GM12878 (cell line): ENCODE data around the gene HOXC9. TPM values are rescaled to one million over a fixed set of nuclear protein-coding genes. Genes with fewer than 3 reads are reported as not detected.

Source experiments
- ATAC-seq: fragments of 200-7000 bp; cut with Tn5 transposase; 3 replicates; pipeline ENCODE4 v1.9.1; 2020; ENCODE audit warnings: mild to moderate bottlenecking, moderate library complexity
- BruUV-seq: library from RNA; stranded (reverse); fragments of 400-500 nt; replicated peaks from 2 replicates; lab custom pipeline; 2021; lab: Mats Ljungman, UMichigan
- CTCF ChIA-PET: fragments of 300-600 bp; sonication (Branson Sonifier 250); formaldehyde crosslinking; extraction: SDS; loops from one replicate; lab custom pipeline; 2021; ENCODE audit warnings: inconsistent platforms; lab: Yijun Ruan, JAX
- POLR2A ChIA-PET: fragments of 350-600 bp; formaldehyde crosslinking; extraction: SDS; loops from one replicate; lab custom pipeline; 2021; ENCODE audit warnings: inconsistent platforms; lab: Charles Lee
- RAD21 ChIA-PET: fragments of 300-600 bp; sonication (Branson Sonifier 250); formaldehyde crosslinking; loops from one replicate; lab custom pipeline; 2023; ENCODE audit warnings: antibody characterized with exemption; ENCODE audit not compliant: unreplicated experiment; lab: Charles Lee
- SMC1A ChIA-PET: fragments of 300-600 bp; sonication (Branson Sonifier 250); formaldehyde crosslinking; loops from one replicate; lab custom pipeline; 2023; ENCODE audit not compliant: unreplicated experiment, uncharacterized antibody; lab: Charles Lee
- DNase-seq: peaks from one replicate; pipeline ENCODE4 v3.0.0-alpha.2; 2011; ENCODE audit warnings: low read depth, low spot score
- FAIRE-seq: peaks from 3 replicates; lab custom pipeline; 2011; peaks lifted over from hg19 to GRCh38; lab: Jason Lieb, UNC
- H2AFZ ChIP-seq: 2 replicates; pipeline ENCODE4 v1.6.0; 2011; ENCODE audit warnings: low read depth, low read length, control low read depth; ENCODE audit not compliant: control insufficient read depth
- H3K27ac ChIP-seq: 2 replicates; pipeline ENCODE4 v1.5.1; 2011; ENCODE audit warnings: control low read depth; ENCODE audit not compliant: control insufficient read depth, insufficient read depth
- H3K27me3 ChIP-seq, 2 experiments: replicated peaks in 1 of 2; 2 replicates each; pipeline versions ENCODE4 v1.6.0 to v1.6.1; 2011; ENCODE audit warnings: low read length in 1 of 2; ENCODE audit not compliant: control insufficient read depth in 2 of 2, insufficient read depth in 2 of 2
- H3K36me3 ChIP-seq, 2 experiments: 2 replicates each; pipeline ENCODE4 v1.5.1; 2011; ENCODE audit warnings: low read length in 1 of 2; ENCODE audit not compliant: control insufficient read depth in 2 of 2, insufficient read depth in 2 of 2
- H3K4me1 ChIP-seq: 2 replicates; pipeline ENCODE4 v1.6.1; 2011; ENCODE audit warnings: mild to moderate bottlenecking, low read length, moderate library complexity, mixed read lengths; ENCODE audit not compliant: control insufficient read depth, insufficient read depth
- H3K4me2 ChIP-seq: 2 replicates; pipeline ENCODE4 v1.6.0; 2011; ENCODE audit warnings: control low read depth; ENCODE audit not compliant: control insufficient read depth, insufficient read depth
- H3K4me3 ChIP-seq: fragments of 200-600 bp; sonication (generic); 2 replicates; pipeline ENCODE4 v1.5.1; 2016
- H3K79me2 ChIP-seq: 2 replicates; pipeline ENCODE4 v1.6.0; 2011; ENCODE audit warnings: low read length; ENCODE audit not compliant: control insufficient read depth, insufficient read depth
- H3K9ac ChIP-seq: 2 replicates; pipeline ENCODE4 v1.8.0; 2011; ENCODE audit warnings: low read length, control low read depth, mixed read lengths; ENCODE audit not compliant: control insufficient read depth, insufficient read depth
- H3K9me3 ChIP-seq: replicated peaks from 3 replicates; pipeline ENCODE4 v1.5.1; 2011; ENCODE audit warnings: mild to moderate bottlenecking, low read length; ENCODE audit not compliant: control insufficient read depth, insufficient read depth
- H4K20me1 ChIP-seq: 2 replicates; pipeline ENCODE4 v1.6.0; 2011; ENCODE audit not compliant: control insufficient read depth, insufficient read depth
- CEBPZ ChIP-seq: fragments of 150-350 bp; IDR thresholded peaks from 2 replicates; pipeline ENCODE4 v1.6.1; 2016; ENCODE audit warnings: low read depth, low read length
- MYC ChIP-seq: IDR thresholded peaks from 2 replicates; pipeline ENCODE4 v1.6.1; 2011; ENCODE audit warnings: mild to moderate bottlenecking, low read length, moderate library complexity, inconsistent platforms; ENCODE audit not compliant: insufficient read depth, insufficient replicate concordance, insufficient read length, severe bottlenecking
- NFYB ChIP-seq: IDR thresholded peaks from 2 replicates; pipeline ENCODE4 v1.6.1; 2011; ENCODE audit warnings: low read depth, mild to moderate bottlenecking, low read length, improper control_type of control experiment, moderate library complexity; ENCODE audit not compliant: insufficient read depth
- SUZ12 ChIP-seq: fragments of 200-600 bp; sonication (generic); IDR thresholded peaks from one replicate; pipeline ENCODE4 v1.6.1; 2018; ENCODE audit warnings: antibody characterized with exemption, mild to moderate bottlenecking; ENCODE audit not compliant: unreplicated experiment
- TARDBP ChIP-seq: IDR thresholded peaks from 2 replicates; pipeline ENCODE4 v1.6.1; 2016; ENCODE audit warnings: borderline replicate concordance
- YY1 ChIP-seq: IDR thresholded peaks from 2 replicates; pipeline ENCODE4 v1.6.1; 2011; ENCODE audit warnings: low read depth, mild to moderate bottlenecking, low read length
- WGBS: methylation state at CpG from one replicate; pipeline ENCODE4 v1.1.6; 2016; ENCODE audit warnings: low lambda C conversion rate; ENCODE audit not compliant: insufficient replicate concordance, insufficient coverage; ENCODE audit errors: missing lambda C conversion rate; 5-methylcytosine and 5-hydroxymethylcytosine counted together
- in situ Hi-C: fragments of 300-500 bp; cut with MboI; formaldehyde crosslinking; loops from 9 replicates; pipeline ENCODE4 v1.14.3; 2018; ENCODE audit warnings: mixed read lengths
- intact Hi-C: fragments of 100-400 bp; cut with micrococcal nuclease; formaldehyde crosslinking; loops from one replicate; pipeline ENCODE4 v1.14.2; 2022; ENCODE audit not compliant: unreplicated experiment
- polyA plus RNA-seq, 11 experiments: library from polyadenylated mRNA; depleted of rRNA in 4 of 11; unstranded in 6 of 11; stranded (reverse) in 5 of 11; fragments of >200 nt; fragmentation: Nextera tagmentation in 4 of 11; fragmentation: Illumina TruSeq in 1 of 11; extraction: Ambion mirVana in 4 of 11; extraction: Trizol in 1 of 11; gene quantifications; 1 replicate in 1 of 11; 2 replicates in 10 of 11; pipeline versions ENCODE4 v1.2.1 to v1.2.3, GENCODE V29; 2011 to 2016; ENCODE audit warnings: inconsistent platforms in 2 of 11, missing spikeins in 2 of 11, low read depth in 1 of 11
- total RNA-seq, 4 experiments: library from RNA; depleted of rRNA in 3 of 4; stranded (reverse); fragments of >200 nt in 3 of 4; fragmentation: Illumina TruSeq in 1 of 4; extraction: Trizol in 1 of 4; gene quantifications; 2 replicates each; pipeline versions ENCODE4 v1.2.1 to v1.2.3, GENCODE V29; 2013 to 2021
- TF ChIP-seq, protein P1 (sequence below): IDR thresholded peaks from 2 replicates; pipeline ENCODE4 v1.6.1; 2011; ENCODE audit warnings: borderline replicate concordance, low read depth, mild to moderate bottlenecking, moderate library complexity, mixed read lengths, low read length; ENCODE audit not compliant: insufficient read depth; ENCODE audit errors: extremely low read length
- TF ChIP-seq, protein P2 (sequence below): fragments of 450-650 bp; IDR thresholded peaks from 2 replicates; pipeline ENCODE4 v1.6.1; 2018; ENCODE audit warnings: mild to moderate bottlenecking, low read depth, moderate library complexity; ENCODE audit not compliant: partially characterized antibody

The HOXC9 gene
- total and polyA plus RNA-seq, 10 of the 15 experiments (the other 5 are each of a cell fraction or from before 2014, with no cell fraction given) = not detected

DNA sequence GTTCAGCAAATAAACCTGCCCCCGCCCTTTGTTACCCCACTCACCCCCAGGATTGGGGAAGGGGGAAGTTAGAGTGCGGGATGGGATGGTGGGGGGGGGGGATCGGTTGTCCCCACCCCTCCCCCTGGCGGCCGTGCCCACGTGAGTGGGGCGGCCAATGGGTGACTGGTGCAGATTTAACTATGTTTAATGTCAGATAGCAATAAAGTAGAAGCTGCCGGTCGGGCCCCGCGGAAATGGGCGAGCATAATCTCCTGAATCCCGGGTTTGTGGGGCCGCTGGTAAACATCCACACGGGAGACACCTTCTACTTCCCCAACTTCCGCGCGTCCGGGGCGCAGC is 45.3 kb upstream of the HOXC9 start, which contains the start of gene HOXC12:
TSS of gene HOXC12 (plus strand) at position 210 of the 342 bp plus-strand sequence. CDS start at position 237, 27 bp downstream.
- Histone ChIP-seq H3K27me3 (peaks cover 41 to 63% of the 10 kb centered on the region in 2 experiments), H3K9ac (no peak within 1 kb of the TSS), H3K4me1 (no peaks in the 10 kb centered on the region), H3K36me3 (no peaks in the 10 kb centered on the region), H3K4me2 (no peak within 1 kb of the TSS), H3K9me3 (no peaks in the 10 kb centered on the region), H2AFZ (no peak within 1 kb of the TSS), H3K27ac (no peak within 1 kb of the TSS), H4K20me1 (no peaks in the 10 kb centered on the region), H3K79me2 (no peaks in the 10 kb centered on the region), H3K4me3 (no peak within 1 kb of the TSS)
- no peak for ATAC-seq
- CTCF ChIA-PET = no interaction called here
- no peak for DNase-seq
- TF ChIP-seq NFYB (peak; percentile 52), SUZ12 (peak; percentile 19), MYC (no peak)
- TF ChIP-seq, protein P1, sequence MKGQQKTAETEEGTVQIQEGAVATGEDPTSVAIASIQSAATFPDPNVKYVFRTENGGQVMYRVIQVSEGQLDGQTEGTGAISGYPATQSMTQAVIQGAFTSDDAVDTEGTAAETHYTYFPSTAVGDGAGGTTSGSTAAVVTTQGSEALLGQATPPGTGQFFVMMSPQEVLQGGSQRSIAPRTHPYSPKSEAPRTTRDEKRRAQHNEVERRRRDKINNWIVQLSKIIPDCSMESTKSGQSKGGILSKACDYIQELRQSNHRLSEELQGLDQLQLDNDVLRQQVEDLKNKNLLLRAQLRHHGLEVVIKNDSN = peak; percentile 11
- RAD21 ChIA-PET = no interaction called here
- SMC1A ChIA-PET = no interaction called here
- no peak for FAIRE-seq
- WGBS = 27% methylated on average over 20 of the region's 20 CpGs
- intact Hi-C loops = no loop called here
- BruUV-seq = no TSS peak
- POLR2A ChIA-PET = interaction anchor here (1.0 kb wide), 1 partner anchor 10 kb away, joined by 3 read pairs; no protein-coding TSS in a partner anchor
- in situ Hi-C loops = no loop called here

DNA sequence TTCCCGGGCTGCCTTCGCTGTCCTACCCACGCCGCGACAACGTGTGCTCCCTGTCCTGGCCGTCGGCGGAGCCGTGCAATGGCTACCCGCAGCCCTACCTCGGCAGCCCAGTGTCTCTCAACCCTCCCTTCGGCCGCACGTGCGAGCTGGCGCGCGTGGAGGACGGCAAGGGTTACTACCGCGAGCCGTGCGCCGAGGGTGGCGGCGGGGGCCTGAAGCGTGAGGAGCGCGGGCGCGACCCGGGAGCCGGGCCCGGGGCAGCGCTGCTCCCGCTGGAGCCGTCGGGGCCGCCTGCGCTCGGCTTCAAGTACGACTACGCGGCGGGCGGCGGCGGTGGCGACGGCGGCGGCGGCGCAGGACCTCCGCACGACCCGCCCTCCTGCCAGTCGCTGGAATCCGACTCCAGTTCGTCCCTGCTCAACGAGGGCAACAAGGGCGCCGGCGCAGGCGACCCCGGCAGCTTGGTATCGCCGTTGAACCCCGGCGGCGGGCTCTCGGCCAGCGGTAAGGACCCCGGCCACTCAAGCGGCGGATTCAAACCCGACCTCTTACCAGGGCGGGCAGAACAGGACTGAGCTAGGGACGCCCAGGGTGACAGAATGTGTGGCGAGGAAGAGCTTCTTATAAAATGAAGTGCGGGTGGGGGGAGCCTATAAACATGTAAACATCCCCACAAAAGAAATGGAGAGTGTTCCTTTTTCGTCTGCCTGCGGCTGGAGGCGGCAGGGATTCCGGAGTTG is 44.8 kb upstream of the HOXC9 start:
- H3K9me3 ChIP-seq = no peaks in the 10 kb centered on the region
- H3K79me2 ChIP-seq = no peaks in the 10 kb centered on the region
- FAIRE-seq (no peak), ATAC-seq (no peak), DNase-seq (no peak)
- BruUV-seq = no TSS peak
- ChIA-PET RAD21 (no interaction called here), POLR2A (no interaction called here), CTCF (no interaction called here), SMC1A (no interaction called here)
- H3K27me3 ChIP-seq = peaks cover 45 to 64% of the 10 kb centered on the region in 2 experiments
- in situ Hi-C loops (no loop called here), intact Hi-C loops (no loop called here)
- no peaks in the 10 kb centered on the region for H4K20me1 ChIP-seq
- H2AFZ ChIP-seq = no peak overlapping the region
- H3K36me3 ChIP-seq = no peaks in the 10 kb centered on the region
- no peaks in the 10 kb centered on the region for H3K4me1 ChIP-seq
- no peak overlapping the region for H3K9ac ChIP-seq
- no peak overlapping the region for H3K4me3 ChIP-seq
- no peak overlapping the region for H3K27ac ChIP-seq
- no peak overlapping the region for H3K4me2 ChIP-seq
- WGBS = 36% methylated on average over 64 of the region's 86 CpGs
- TF ChIP-seq CEBPZ = no peak
- TF ChIP-seq TARDBP = no peak
- TF ChIP-seq YY1 = no peak
- TF ChIP-seq, protein P2, sequence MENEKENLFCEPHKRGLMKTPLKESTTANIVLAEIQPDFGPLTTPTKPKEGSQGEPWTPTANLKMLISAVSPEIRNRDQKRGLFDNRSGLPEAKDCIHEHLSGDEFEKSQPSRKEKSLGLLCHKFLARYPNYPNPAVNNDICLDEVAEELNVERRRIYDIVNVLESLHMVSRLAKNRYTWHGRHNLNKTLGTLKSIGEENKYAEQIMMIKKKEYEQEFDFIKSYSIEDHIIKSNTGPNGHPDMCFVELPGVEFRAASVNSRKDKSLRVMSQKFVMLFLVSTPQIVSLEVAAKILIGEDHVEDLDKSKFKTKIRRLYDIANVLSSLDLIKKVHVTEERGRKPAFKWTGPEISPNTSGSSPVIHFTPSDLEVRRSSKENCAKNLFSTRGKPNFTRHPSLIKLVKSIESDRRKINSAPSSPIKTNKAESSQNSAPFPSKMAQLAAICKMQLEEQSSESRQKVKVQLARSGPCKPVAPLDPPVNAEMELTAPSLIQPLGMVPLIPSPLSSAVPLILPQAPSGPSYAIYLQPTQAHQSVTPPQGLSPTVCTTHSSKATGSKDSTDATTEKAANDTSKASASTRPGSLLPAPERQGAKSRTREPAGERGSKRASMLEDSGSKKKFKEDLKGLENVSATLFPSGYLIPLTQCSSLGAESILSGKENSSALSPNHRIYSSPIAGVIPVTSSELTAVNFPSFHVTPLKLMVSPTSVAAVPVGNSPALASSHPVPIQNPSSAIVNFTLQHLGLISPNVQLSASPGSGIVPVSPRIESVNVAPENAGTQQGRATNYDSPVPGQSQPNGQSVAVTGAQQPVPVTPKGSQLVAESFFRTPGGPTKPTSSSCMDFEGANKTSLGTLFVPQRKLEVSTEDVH = no peak
